Epithelial cell of proximal tubule (primary cell): ENCODE results near the gene CDKN3. TPM values are rescaled to one million over a fixed set of nuclear protein-coding genes. Genes with fewer than 3 reads are reported as not detected.
"Not testable (repeated sequence)": the region's sequence is repeated elsewhere in the genome, so short reads cannot be mapped to it uniquely, and the experiment has no call there.

ENCODE experiments used
- DNase-seq: peaks from one replicate; pipeline ENCODE4 v3.0.0-alpha.2; 2011; ENCODE audit warnings: low read depth
- H3K4me3 ChIP-seq: 2 replicates; pipeline ENCODE4 v1.5.1; 2011; ENCODE audit warnings: low read depth, mild to moderate bottlenecking, low read length
- CTCF ChIP-seq: conservative IDR thresholded peaks from 2 replicates; pipeline ENCODE4 v1.5.1; 2012; ENCODE audit warnings: low read depth, mild to moderate bottlenecking, low read length
- total RNA-seq: library from RNA; depleted of rRNA; stranded (reverse); fragments of >200 nt; gene quantifications from 2 replicates; pipeline ENCODE4 v1.2.3, GENCODE V29; 2015

CDKN3 gene
- total RNA-seq, 1 donor from 2014 or later, result 81.4 TPM

- no peak overlapping the region for H3K4me3 ChIP-seq
- DNase-seq, result no peak
- TF ChIP-seq CTCF, result no peak
Measured at GRCh38 chr14:54446161-54446693, 49.4 kb downstream of the CDKN3 start.

- no peak overlapping the region for H3K4me3 ChIP-seq
- DNase-seq, result no peak
- TF ChIP-seq CTCF, result no peak
Measured at GRCh38 chr14:54447231-54447692, 50.5 kb downstream of the CDKN3 start.

GRCh38 chr14:54450535-54450934 is 53.7 kb downstream of the CDKN3 start:
- no peak overlapping the region for H3K4me3 ChIP-seq
- TF ChIP-seq CTCF, result no peak
- no peak for DNase-seq

GRCh38 chr14:54451121-54451601 is 54.4 kb downstream of the CDKN3 start:
- H3K4me3 ChIP-seq, result no peak overlapping the region
- DNase-seq, result no peak
- TF ChIP-seq CTCF, result no peak

GRCh38 chr14:54451961-54452360 is 55.2 kb downstream of the CDKN3 start:
- DNase-seq, result no peak
- no peak overlapping the region for H3K4me3 ChIP-seq
- TF ChIP-seq CTCF, result no peak

GRCh38 chr14:54453252-54453651 is 56.4 kb downstream of the CDKN3 start:
- no peak for DNase-seq
- H3K4me3 ChIP-seq, result no peak overlapping the region
- no peak for TF ChIP-seq CTCF

GRCh38 chr14:54453990-54454389 is 57.2 kb downstream of the CDKN3 start:
- not testable (repeated sequence) for H3K4me3 ChIP-seq
- peak; percentile 26 for DNase-seq
